H1 (cell line): Measurements from ENCODE around the gene CCNY. TPM values are rescaled to one million over a fixed set of nuclear protein-coding genes. Genes with fewer than 3 reads are reported as not detected.
"Not testable (repeated sequence)": the region's sequence is repeated elsewhere in the genome, so short reads cannot be mapped to it uniquely, and the experiment has no call there.

ENCODE experiments used
- CTCF ChIA-PET: fragments of 300-600 bp; sonication (Branson Sonifier 250); formaldehyde crosslinking; loops from one replicate; lab custom pipeline; 2021; ENCODE audit not compliant: partially characterized antibody; lab: Charles Lee
- POLR2A ChIA-PET: fragments of 300-600 bp; sonication (Branson Sonifier 250); formaldehyde crosslinking; loops from one replicate; lab custom pipeline; 2021; ENCODE audit warnings: inconsistent platforms; ENCODE audit not compliant: partially characterized antibody; lab: Charles Lee
- DNase-seq, 2 experiments: peaks; one replicate each; pipeline versions ENCODE4 v3.0.0 to v3.0.0-alpha.2; 2010 to 2022; ENCODE audit warnings: low spot score in 2 of 2, low read depth in 1 of 2, mixed read lengths in 1 of 2
- FAIRE-seq: peaks from 2 replicates; lab custom pipeline; 2011; peaks lifted over from hg19 to GRCh38; lab: Jason Lieb, UNC
- H2AFZ ChIP-seq: 2 replicates; pipeline ENCODE4 v1.8.1; 2012; ENCODE audit warnings: low read length, inconsistent platforms
- H2AK5ac ChIP-seq: 2 replicates; pipeline ENCODE4 v1.6.1; 2013; ENCODE audit warnings: low read depth, low read length
- H2BK120ac ChIP-seq: replicated peaks from 2 replicates; pipeline ENCODE3; 2013; ENCODE audit warnings: low read depth, low read length, inconsistent platforms
- H2BK12ac ChIP-seq: 2 replicates; pipeline ENCODE4 v1.6.1; 2013; ENCODE audit warnings: low read depth, low read length
- H2BK15ac ChIP-seq: 2 replicates; pipeline ENCODE4 v1.6.1; 2013; ENCODE audit warnings: low read length
- H2BK20ac ChIP-seq: 2 replicates; pipeline ENCODE4 v1.6.1; 2013; ENCODE audit warnings: low read length
- H2BK5ac ChIP-seq: 2 replicates; pipeline ENCODE4 v1.6.1; 2013; ENCODE audit warnings: low read depth, low read length
- H3K14ac ChIP-seq: 2 replicates; pipeline ENCODE4 v1.6.1; 2013; ENCODE audit warnings: inconsistent platforms; ENCODE audit not compliant: insufficient read length
- H3K18ac ChIP-seq: 2 replicates; pipeline ENCODE4 v1.6.1; 2013; ENCODE audit warnings: low read length; ENCODE audit errors: extremely low read depth
- H3K23ac ChIP-seq: 2 replicates; pipeline ENCODE4 v1.6.1; 2013; ENCODE audit warnings: inconsistent platforms; ENCODE audit not compliant: insufficient read length
- H3K23me2 ChIP-seq: 2 replicates; pipeline ENCODE4 v1.6.1; 2013; ENCODE audit warnings: low read depth, low read length
- H3K27ac ChIP-seq: 2 replicates; pipeline ENCODE4 v1.6.1; 2011; ENCODE audit warnings: low read depth, low read length, inconsistent platforms
- H3K27me3 ChIP-seq, 4 experiments: replicated peaks in 1 of 4; 1 replicate in 1 of 4; 2 replicates in 3 of 4; pipeline versions ENCODE4 v1.6.1 to v1.8.1; 2011 to 2013; ENCODE audit warnings: low read length in 3 of 4, mild to moderate bottlenecking in 3 of 4, inconsistent platforms in 2 of 4, mixed read lengths in 2 of 4, moderate library complexity in 1 of 4; ENCODE audit not compliant: control insufficient read depth in 3 of 4, insufficient read depth in 3 of 4; ENCODE audit errors: extremely low read depth in 1 of 4
- H3K36me3 ChIP-seq, 4 experiments: 2 replicates each; pipeline versions ENCODE4 v1.6.1 to v1.8.1; 2011 to 2013; ENCODE audit warnings: mild to moderate bottlenecking in 4 of 4, low read length in 3 of 4, moderate library complexity in 2 of 4, control low read depth in 1 of 4, inconsistent platforms in 1 of 4; ENCODE audit not compliant: insufficient read depth in 4 of 4, control insufficient read depth in 2 of 4
- H3K4ac ChIP-seq: replicated peaks from 2 replicates; pipeline ENCODE3; 2013; ENCODE audit warnings: low read length, low read depth, mixed read lengths, inconsistent platforms; ENCODE audit not compliant: insufficient read length
- H3K4me1 ChIP-seq, 4 experiments: replicated peaks in 1 of 4; 1 replicate in 1 of 4; 2 replicates in 3 of 4; pipeline versions ENCODE4 v1.6.1 to v1.8.1; 2011 to 2013; ENCODE audit warnings: low read length in 3 of 4, inconsistent platforms in 2 of 4, mixed read lengths in 1 of 4; ENCODE audit not compliant: insufficient read depth in 4 of 4, control insufficient read depth in 3 of 4
- H3K4me2 ChIP-seq, 2 experiments: 2 replicates each; pipeline versions ENCODE4 v1.6.1 to v1.8.1; 2011 to 2013; ENCODE audit warnings: low read depth in 2 of 2, low read length in 2 of 2, control low read depth in 1 of 2, inconsistent platforms in 1 of 2, mild to moderate bottlenecking in 1 of 2; ENCODE audit not compliant: insufficient read depth in 1 of 2
- H3K4me3 ChIP-seq, 4 experiments: fragments of 200-600, 300-600 bp in 1 of 4; sonication (generic), shearing (Covaris generic), sonication (Bioruptor Twin) in 1 of 4; 2 replicates each; pipeline versions ENCODE4 v1.5.1 to v1.8.1; 2011 to 2016; ENCODE audit warnings: low read length in 4 of 4, low read depth in 3 of 4, control low read depth in 2 of 4, inconsistent platforms in 2 of 4, mild to moderate bottlenecking in 2 of 4, mixed read lengths in 1 of 4, moderate library complexity in 1 of 4; ENCODE audit not compliant: insufficient read depth in 2 of 4; ENCODE audit errors: extremely low read depth in 1 of 4
- H3K56ac ChIP-seq: replicated peaks from 2 replicates; pipeline ENCODE3; 2013; ENCODE audit warnings: low read depth, mild to moderate bottlenecking, mixed read lengths, low read length, inconsistent platforms; ENCODE audit not compliant: insufficient read length
- H3K79me1 ChIP-seq: 2 replicates; pipeline ENCODE4 v1.6.1; 2013; ENCODE audit warnings: low read depth, low read length, control low read depth
- H3K79me2 ChIP-seq, 2 experiments: 2 replicates each; pipeline versions ENCODE4 v1.6.1 to v1.8.1; 2012 to 2013; ENCODE audit warnings: low read length in 2 of 2, mild to moderate bottlenecking in 2 of 2, inconsistent platforms in 1 of 2; ENCODE audit not compliant: insufficient read depth in 2 of 2, control insufficient read depth in 1 of 2
- H3K9ac ChIP-seq, 4 experiments: replicated peaks in 1 of 4; 1 replicate in 1 of 4; 2 replicates in 3 of 4; pipeline versions ENCODE4 v1.6.1 to v1.8.1; 2011 to 2013; ENCODE audit warnings: low read depth in 3 of 4, low read length in 3 of 4, control low read depth in 2 of 4, mild to moderate bottlenecking in 2 of 4, moderate library complexity in 2 of 4, inconsistent platforms in 1 of 4; ENCODE audit errors: extremely low read depth in 1 of 4
- H3K9me3 ChIP-seq, 2 experiments: 2 replicates each; pipeline versions ENCODE4 v1.6.1 to v1.8.1; 2012 to 2013; ENCODE audit warnings: mild to moderate bottlenecking in 2 of 2, moderate library complexity in 2 of 2, control low read depth in 1 of 2, inconsistent platforms in 1 of 2, low read depth in 1 of 2, low read length in 1 of 2, mixed read lengths in 1 of 2; ENCODE audit not compliant: insufficient read depth in 2 of 2
- H4K20me1 ChIP-seq, 2 experiments: replicated peaks in 1 of 2; 2 replicates each; pipeline versions ENCODE3 to v1.8.1; 2011 to 2013; ENCODE audit warnings: inconsistent platforms in 2 of 2, low read length in 2 of 2, mild to moderate bottlenecking in 1 of 2; ENCODE audit not compliant: insufficient read depth in 2 of 2, control insufficient read depth in 1 of 2
- H4K5ac ChIP-seq: 2 replicates; pipeline ENCODE4 v1.6.1; 2013; ENCODE audit warnings: low read length, low read depth, mixed read lengths, inconsistent platforms; ENCODE audit not compliant: insufficient read length
- H4K8ac ChIP-seq: 2 replicates; pipeline ENCODE4 v1.8.0; 2013; ENCODE audit warnings: mild to moderate bottlenecking, moderate library complexity, low read length, inconsistent platforms; ENCODE audit not compliant: insufficient read depth; ENCODE audit errors: extremely low read depth
- H4K91ac ChIP-seq: replicated peaks from 2 replicates; pipeline ENCODE3; 2013; ENCODE audit warnings: low read length, mixed read lengths, inconsistent platforms; ENCODE audit not compliant: insufficient read length
- WGBS, 2 experiments: shearing (Covaris generic) in 1 of 2; methylation state at CpG; one replicate each; pipeline versions ENCODE4 v1.1.6 to v1.1.7; 2013 to 2015; ENCODE audit warnings: low lambda C conversion rate in 2 of 2, mixed read lengths in 2 of 2, inconsistent platforms in 1 of 2, low coverage in 1 of 2, missing lambda C conversion rate in 1 of 2; ENCODE audit not compliant: insufficient replicate concordance in 2 of 2, insufficient coverage in 1 of 2, insufficient read length in 1 of 2; ENCODE audit errors: extremely low coverage in 1 of 2, missing lambda C conversion rate in 1 of 2; 5-methylcytosine and 5-hydroxymethylcytosine counted together
- polyA plus RNA-seq, 7 experiments: library from polyadenylated mRNA; depleted of rRNA in 3 of 7; stranded (reverse) in 5 of 7; unstranded in 2 of 7; fragments of >200 nt in 5 of 7; fragments of 200-250 nt in 2 of 7; gene quantifications; 1 replicate in 5 of 7; 2 replicates in 1 of 7; 4 replicates in 1 of 7; pipeline versions ENCODE4 v1.2.1 to v1.2.3, GENCODE V29; 2011 to 2013; ENCODE audit warnings: missing spikeins in 2 of 7, mixed read lengths in 2 of 7
- total RNA-seq: library from RNA; stranded (reverse); fragmentation: NEBNext Ultra II Directional; extraction: Animal tissue kit (Norgen Biotek cat#: 25700); gene quantifications from 2 replicates; pipeline ENCODE4 v1.2.1, GENCODE V29; 2021

CCNY gene
- total and polyA plus RNA-seq, 2 of the 8 experiments (the other 6 are each of a cell fraction or from before 2014, with no cell fraction given): 25.3 to 68.2 TPM

DNA sequence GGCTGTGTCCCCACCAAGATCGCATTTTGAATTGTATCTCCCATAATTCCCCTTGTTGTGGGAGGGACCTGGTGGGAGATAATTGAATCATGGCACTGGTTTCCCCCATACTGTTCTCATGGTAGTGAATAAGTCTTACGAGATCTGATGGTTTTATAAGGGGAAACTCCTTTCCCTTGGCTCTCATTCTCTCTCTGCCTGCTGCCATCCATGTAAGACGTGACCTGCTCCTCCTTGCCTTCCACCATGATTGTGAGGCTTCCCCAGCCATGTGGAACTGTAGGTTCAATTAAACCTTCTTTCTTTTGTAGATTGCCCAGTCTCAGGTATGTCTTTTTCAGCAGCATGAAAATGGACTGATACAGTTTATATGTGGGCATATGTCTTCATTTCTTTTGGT is 201.6 kb downstream of the CCNY start:
- H4K8ac ChIP-seq, H3K18ac ChIP-seq, H3K27ac ChIP-seq, POLR2A ChIA-PET, H3K23ac ChIP-seq, H3K14ac ChIP-seq, H3K4me3 ChIP-seq, H3K4me1 ChIP-seq, H3K4ac ChIP-seq, H4K5ac ChIP-seq, H3K79me2 ChIP-seq, H2AK5ac ChIP-seq, H3K27me3 ChIP-seq, H3K4me2 ChIP-seq, H2BK120ac ChIP-seq, H3K9me3 ChIP-seq, H4K20me1 ChIP-seq, H2BK12ac ChIP-seq, H2BK5ac ChIP-seq, H3K9ac ChIP-seq, H2AFZ ChIP-seq, FAIRE-seq, H3K56ac ChIP-seq, DNase-seq, H3K79me1 ChIP-seq, CTCF ChIA-PET, H3K23me2 ChIP-seq, H2BK15ac ChIP-seq, H4K91ac ChIP-seq, H2BK20ac ChIP-seq: not testable (repeated sequence)
- 93% methylated on average over 3 of the region's 3 CpGs; no CpG with 5 or more reads in 1 of the 2 experiments for WGBS, 2 experiments
- H3K36me3 ChIP-seq: peaks cover 0 to 17% (median 6%) of the 10 kb centered on the region in 4 experiments; a peak in 6 of 8 replicates
